C4-2B (cell line): ENCODE measurements around the gene FNDC8.
"Not testable (repeated sequence)": the region's sequence is repeated elsewhere in the genome, so short reads cannot be mapped to it uniquely, and the experiment has no call there.

Experiments used
- H3K27ac ChIP-seq: fragments of 450-650 bp; 2 replicates; pipeline ENCODE4 v1.5.1; 2017
- CTCF ChIP-seq: fragments of 450-650 bp; conservative IDR thresholded peaks from 2 replicates; pipeline ENCODE4 v1.5.1; 2017; ENCODE audit warnings: mild to moderate bottlenecking
- ZFX ChIP-seq: fragments of 450-650 bp; IDR thresholded peaks from 2 replicates; pipeline ENCODE4 v1.6.1; 2017

FNDC8 gene

GRCh38 chr17:35147375-35147905 lies 26.0 kb downstream of the FNDC8 start, which contains the start of gene UNC45B:
TSS of gene UNC45B (plus strand) at chr17:35147817. CDS start at chr17:35148264, 447 bp downstream.
- TF ChIP-seq ZFX (no peak), CTCF (no peak)
- no peak within 1 kb of the TSS for H3K27ac ChIP-seq

GRCh38 chr17:35148144-35148543 lies 26.7 kb downstream of the FNDC8 start:
- no peak overlapping the region for H3K27ac ChIP-seq
- TF ChIP-seq CTCF, result no peak
- TF ChIP-seq ZFX, result no peak

- no peak overlapping the region for H3K27ac ChIP-seq
- TF ChIP-seq CTCF (no peak), ZFX (no peak)
These were observed 28.5 kb downstream of the FNDC8 start for GRCh38 chr17:35149941-35150340.

- H3K27ac ChIP-seq, result not testable (repeated sequence)
These were observed 29.7 kb downstream of the FNDC8 start for GRCh38 chr17:35151080-35151479.

- H3K27ac ChIP-seq, result no peak overlapping the region
- TF ChIP-seq CTCF, result no peak
- no peak for TF ChIP-seq ZFX
These were observed 31.2 kb downstream of the FNDC8 start for GRCh38 chr17:35152421-35153140.

- H3K27ac ChIP-seq, result no peak overlapping the region
- TF ChIP-seq CTCF, result no peak
- TF ChIP-seq ZFX, result no peak
These were observed 33.1 kb downstream of the FNDC8 start for GRCh38 chr17:35154196-35155165.

GRCh38 chr17:35155246-35155645 lies 33.8 kb downstream of the FNDC8 start:
- no peak overlapping the region for H3K27ac ChIP-seq
- no peak for TF ChIP-seq ZFX
- TF ChIP-seq CTCF, result no peak
